Dermis lymphatic vessel endothelial cell (primary cell): ENCODE data around the gene OR2T33. TPM values are rescaled to one million over a fixed set of nuclear protein-coding genes. Genes with fewer than 3 reads are reported as not detected.

ENCODE experiments used
- total RNA-seq: library from RNA; depleted of rRNA; stranded (reverse); fragments of >200 nt; gene quantifications from 2 replicates; pipeline ENCODE4 v1.2.1, GENCODE V29; 2014

The OR2T33 gene, protein sequence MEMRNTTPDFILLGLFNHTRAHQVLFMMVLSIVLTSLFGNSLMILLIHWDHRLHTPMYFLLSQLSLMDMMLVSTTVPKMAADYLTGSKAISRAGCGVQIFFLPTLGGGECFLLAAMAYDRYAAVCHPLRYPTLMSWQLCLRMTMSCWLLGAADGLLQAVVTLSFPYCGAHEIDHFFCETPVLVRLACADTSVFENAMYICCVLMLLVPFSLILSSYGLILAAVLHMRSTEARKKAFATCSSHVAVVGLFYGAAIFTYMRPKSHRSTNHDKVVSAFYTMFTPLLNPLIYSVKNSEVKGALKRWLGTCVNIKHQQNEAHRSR
- not detected in 2 replicates for total RNA-seq

DNA sequence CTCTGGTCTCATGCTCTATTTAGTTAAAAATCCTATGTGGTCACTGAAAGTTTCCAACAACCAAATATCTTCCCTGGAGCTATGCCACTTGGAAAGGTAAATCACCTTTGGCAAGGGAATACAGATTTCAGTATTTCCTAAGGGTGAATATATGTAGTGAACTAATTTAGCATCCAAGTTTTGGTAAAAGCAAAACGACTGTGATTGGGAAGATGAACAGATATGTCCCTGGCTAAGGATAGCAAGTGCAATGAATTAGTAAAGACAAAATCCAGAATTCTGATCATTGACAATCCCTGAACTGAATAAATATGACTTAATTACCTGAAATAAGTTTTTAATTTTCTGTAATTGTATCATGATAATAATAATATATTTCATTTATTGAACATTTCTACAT lies at the start of gene OR2T33:
OR2T33 (minus strand) TSS at position 101 of the 400 bp plus-strand sequence. CDS start 4,162 bp downstream, outside the sequence.

DNA sequence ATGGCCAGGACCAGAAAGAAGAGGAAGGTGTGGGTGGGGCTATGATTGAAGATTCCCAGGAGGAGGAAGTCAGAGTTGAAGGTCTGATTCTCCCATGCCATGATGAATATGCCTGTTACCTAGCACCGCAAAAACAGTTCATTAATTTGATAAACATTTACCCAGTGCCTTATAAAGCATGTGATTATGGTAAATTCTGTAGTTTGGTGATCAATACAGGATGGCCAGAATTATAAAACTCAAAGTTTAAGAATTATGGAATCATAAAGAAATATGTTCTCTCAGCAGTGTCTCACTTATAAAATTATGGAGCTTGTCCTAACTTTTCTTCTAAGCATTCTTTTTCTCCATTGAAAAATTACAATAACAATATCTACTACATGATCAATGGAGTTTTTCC lies 46.7 kb upstream of the OR2T33 start, which contains the start of gene OR2M7:
OR2M7 (minus strand) TSS at position 101 of the 400 bp plus-strand sequence; CDS start at position 101, 0 bp downstream.

DNA sequence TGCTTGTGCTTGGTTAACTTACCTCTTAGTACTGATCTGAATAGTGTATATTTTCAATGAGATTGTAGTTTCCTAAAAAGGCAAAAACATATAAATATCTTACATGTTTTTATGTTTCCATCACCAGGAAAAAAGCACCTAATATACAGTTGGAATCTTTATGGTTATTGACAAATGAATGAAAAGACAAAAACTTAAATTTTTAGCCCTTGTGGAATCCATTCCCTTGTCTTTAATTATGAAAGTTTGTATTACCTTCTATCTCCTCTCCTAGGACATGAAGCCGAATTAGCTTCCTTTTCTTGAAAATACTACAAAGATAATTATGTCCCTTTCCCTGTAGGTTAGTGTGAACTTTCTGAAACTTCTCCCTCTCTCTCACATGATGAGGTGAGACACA lies 25.5 kb upstream of the OR2T33 start, which contains the start of gene OR2T12:
OR2T12 (minus strand) TSS at position 101 of the 400 bp plus-strand sequence. CDS start 7,846 bp downstream, outside the sequence.

DNA sequence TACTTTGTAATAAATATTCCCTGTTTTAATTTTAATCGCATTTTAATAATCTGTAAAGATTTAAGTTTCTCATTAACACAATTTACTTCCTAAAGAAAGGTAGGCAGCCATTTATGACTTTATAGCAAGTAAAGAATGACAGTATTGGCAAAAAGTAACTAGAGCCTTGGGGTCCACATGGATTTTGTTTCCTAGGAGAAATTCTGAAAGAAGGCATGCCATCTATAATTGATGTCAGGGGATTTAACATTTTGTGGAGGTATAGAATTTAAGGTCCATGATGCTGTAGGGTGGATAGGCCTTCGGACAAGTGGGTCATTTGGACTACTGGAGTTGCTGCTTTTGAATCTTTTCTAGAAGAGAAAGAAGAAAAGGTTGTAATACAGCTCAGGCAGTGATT lies 46.7 kb downstream of the OR2T33 start, which contains the start of gene OR2M4:
OR2M4 (plus strand) TSS at position 301 of the 400 bp plus-strand sequence. CDS start 7,512 bp downstream, outside the sequence.

Other genes with a start within 250 kb of the OR2T33 start
- gene OR2L2, start 247.9 kb downstream of the OR2T33 start, total RNA-seq = not detected in 2 replicates
- not detected in 2 replicates for gene OR2L3, start 231.1 kb downstream of the OR2T33 start, total RNA-seq
- gene OR2L13, start 182.8 kb downstream of the OR2T33 start, total RNA-seq = not detected in 2 replicates
- not detected in 2 replicates for gene OR2M5, start 132.8 kb downstream of the OR2T33 start, total RNA-seq
- not detected in 2 replicates for gene OR2M2, start 103.2 kb downstream of the OR2T33 start, total RNA-seq
- not detected in 2 replicates for gene OR2M3, start 80.7 kb downstream of the OR2T33 start, total RNA-seq
- gene OR2M4, start 46.6 kb downstream of the OR2T33 start, total RNA-seq = not detected in 2 replicates
- not detected in 2 replicates for gene OR2T12, start 25.4 kb upstream of the OR2T33 start, total RNA-seq
- not detected in 2 replicates for gene OR2M7, start 46.6 kb upstream of the OR2T33 start, total RNA-seq
- not detected in 2 replicates for gene OR14C36, start 70.8 kb upstream of the OR2T33 start, total RNA-seq
- gene OR2T4, start 83.7 kb upstream of the OR2T33 start, total RNA-seq = not detected in 2 replicates
- not detected in 2 replicates for gene OR2T6, start 97.8 kb upstream of the OR2T33 start, total RNA-seq
- gene OR2T1, start 125.1 kb upstream of the OR2T33 start, total RNA-seq = not detected in 2 replicates
- gene OR2T2, start 167.7 kb upstream of the OR2T33 start, total RNA-seq = not detected in 2 replicates
- gene OR2T3, start 195.4 kb upstream of the OR2T33 start, total RNA-seq = not detected in 2 replicates
- gene OR2T5, start 210.6 kb upstream of the OR2T33 start, total RNA-seq = not detected in 2 replicates
- not detected in 2 replicates for gene OR2G6, start 230.1 kb upstream of the OR2T33 start, total RNA-seq